Measurements from ENCODE around the gene MASP1. TPM values are rescaled to one million over a fixed set of nuclear protein-coding genes. Genes with fewer than 3 reads are reported as not detected.

The MASP1 gene
- polyA plus RNA-seq (2013, experiment 1 of 2; ENCODE audit: insufficient read length), result 0.57 TPM
- 2.9 TPM for polyA plus RNA-seq (2013, experiment 2 of 2; ENCODE audit: insufficient read length)

GRCh38 chr3:187291512-187292132 lies at the start of gene MASP1:
Gene MASP1, minus strand, starts transcription at chr3:187291737. Its CDS starts 105 bp downstream, at chr3:187291632.
- DNase-seq, result no peak

- no peak for DNase-seq
Observed at GRCh38 chr3:187340578-187340977, 49.0 kb upstream of the MASP1 start.

GRCh38 chr3:187336322-187336721 lies 44.8 kb upstream of the MASP1 start:
- no peak for DNase-seq

- DNase-seq, result no peak
Observed at GRCh38 chr3:187334904-187335303, 43.4 kb upstream of the MASP1 start.

- DNase-seq, result no peak
Observed at GRCh38 chr3:187328691-187329090, 37.2 kb upstream of the MASP1 start.

- no peak for DNase-seq
Observed at GRCh38 chr3:187327845-187328244, 36.3 kb upstream of the MASP1 start.

- DNase-seq, result no peak
Observed at GRCh38 chr3:187325632-187326031, 34.1 kb upstream of the MASP1 start.

GRCh38 chr3:187323091-187323490 lies 31.6 kb upstream of the MASP1 start:
- no peak for DNase-seq

- DNase-seq, result no peak
Observed at GRCh38 chr3:187322291-187322690, 30.8 kb upstream of the MASP1 start.

GRCh38 chr3:187321766-187322165 lies 30.2 kb upstream of the MASP1 start:
- no peak for DNase-seq

- peak; percentile 77 for DNase-seq
Observed at GRCh38 chr3:187319699-187320302, 28.3 kb upstream of the MASP1 start.

- peak; percentile 73 for DNase-seq
Observed at GRCh38 chr3:187318819-187319616, 27.5 kb upstream of the MASP1 start.

- DNase-seq, result no peak
Observed at GRCh38 chr3:187315872-187316271, 24.3 kb upstream of the MASP1 start.

- no peak for DNase-seq
Observed at GRCh38 chr3:187314176-187314575, 22.6 kb upstream of the MASP1 start.

- DNase-seq, result no peak
Observed at GRCh38 chr3:187310954-187311470, 19.5 kb upstream of the MASP1 start.

GRCh38 chr3:187310226-187310625 lies 18.7 kb upstream of the MASP1 start:
- no peak for DNase-seq

- DNase-seq, result no peak
Observed at GRCh38 chr3:187305881-187306280, 14.3 kb upstream of the MASP1 start.

GRCh38 chr3:187299611-187300010 lies 8.1 kb upstream of the MASP1 start:
- DNase-seq, result no peak

GRCh38 chr3:187296911-187297310 lies 5.4 kb upstream of the MASP1 start:
- DNase-seq, result no peak

- DNase-seq, result no peak
Observed at GRCh38 chr3:187296058-187296457, 4.5 kb upstream of the MASP1 start.

GRCh38 chr3:187295316-187296034 lies 3.9 kb upstream of the MASP1 start:
- DNase-seq, result no peak

Data from fibroblast of skin of back (primary cell).